Activated naive CD4-positive, alpha-beta T cell treated with anti-CD3 and anti-CD28 coated beads, Interleukin-2, amount 50 U/mL, for 24 hours (primary cell): ENCODE measurements around the gene C1QTNF12.
"Not testable (repeated sequence)": the region's sequence is repeated elsewhere in the genome, so short reads cannot be mapped to it uniquely, and the experiment has no call there.

Experiments
- H3K27ac Mint-ChIP-seq: one replicate; pipeline ENCODE4 v1.8.0; 2021; ENCODE audit warnings: mild to moderate bottlenecking, mixed read lengths
- H3K27me3 Mint-ChIP-seq: one replicate; pipeline ENCODE4 v1.8.0; 2021; ENCODE audit warnings: mixed read lengths
- H3K36me3 Mint-ChIP-seq: one replicate; pipeline ENCODE4 v1.8.0; 2021; ENCODE audit warnings: mixed read lengths
- H3K4me1 Mint-ChIP-seq: one replicate; pipeline ENCODE4 v1.8.0; 2021; ENCODE audit warnings: mixed read lengths
- H3K4me3 Mint-ChIP-seq: one replicate; pipeline ENCODE4 v1.8.0; 2021; ENCODE audit warnings: mild to moderate bottlenecking, mixed read lengths
- H3K9me3 Mint-ChIP-seq: one replicate; pipeline ENCODE4 v1.8.0; 2021; ENCODE audit warnings: mixed read lengths

C1QTNF12 gene

DNA sequence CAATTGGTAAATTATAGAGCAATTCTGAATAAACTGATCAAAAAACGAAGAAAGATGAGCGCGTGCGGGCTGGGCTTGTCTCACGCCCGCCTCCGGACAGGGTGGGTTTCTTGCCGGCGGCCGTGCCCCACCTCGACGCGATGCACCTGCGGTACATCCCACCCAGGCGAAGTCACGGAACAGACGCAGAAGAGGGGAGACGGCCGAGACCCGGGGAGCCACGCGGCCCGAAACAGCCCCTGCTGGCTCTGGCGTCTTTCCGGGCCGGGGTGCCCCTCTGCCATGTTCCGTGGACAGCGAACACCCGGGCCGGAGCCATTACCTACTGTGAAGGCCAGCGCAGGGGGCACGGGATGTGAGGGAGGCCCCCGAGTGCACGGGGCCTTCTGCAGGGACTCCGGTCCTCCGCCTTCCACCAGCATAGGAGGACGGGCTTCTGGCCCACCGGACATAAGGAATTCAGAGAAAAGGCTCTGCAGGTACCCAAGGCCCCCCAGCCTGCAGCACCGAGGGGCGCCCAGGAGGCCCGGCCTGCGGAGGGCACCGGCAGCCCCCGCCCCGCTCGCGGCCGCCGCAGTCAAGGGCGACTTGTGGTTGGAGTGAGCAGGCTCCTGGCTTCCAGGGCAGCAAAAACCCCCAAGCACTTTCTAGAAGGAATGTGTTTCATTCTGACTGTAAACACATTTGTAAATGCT, 7.6 kb upstream of the C1QTNF12 start:
- H3K4me1 Mint-ChIP-seq, result peaks cover 23% of the 10 kb centered on the region
- peaks cover 2% of the 10 kb centered on the region for H3K36me3 Mint-ChIP-seq
- H3K9me3 Mint-ChIP-seq, result no peaks in the 10 kb centered on the region
- H3K27ac Mint-ChIP-seq, result no peak overlapping the region
- H3K4me3 Mint-ChIP-seq, result no peak overlapping the region
- H3K27me3 Mint-ChIP-seq, result no peaks in the 10 kb centered on the region

DNA sequence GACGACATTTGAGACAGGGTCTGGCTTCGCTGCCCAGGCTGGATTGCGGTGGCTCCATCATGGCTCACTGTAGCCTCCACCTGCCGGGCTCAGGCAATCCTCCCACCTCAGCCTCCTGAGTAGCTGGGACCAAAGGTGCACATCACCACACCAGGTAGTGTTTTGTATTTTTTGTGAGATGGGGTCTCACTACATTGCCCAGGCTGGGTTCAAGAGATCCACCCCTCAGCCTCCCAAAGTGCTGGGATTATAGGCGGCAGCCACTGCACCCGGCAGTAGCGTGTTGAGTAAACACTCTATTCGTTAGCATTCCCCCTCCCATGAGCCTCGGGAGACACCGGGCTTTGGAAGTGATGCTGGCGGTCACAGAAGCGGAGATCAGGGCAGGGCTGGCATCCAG, 6.8 kb upstream of the C1QTNF12 start:
- no peaks in the 10 kb centered on the region for H3K9me3 Mint-ChIP-seq
- H3K4me1 Mint-ChIP-seq, result peaks cover 23% of the 10 kb centered on the region
- H3K27me3 Mint-ChIP-seq, result no peaks in the 10 kb centered on the region
- H3K36me3 Mint-ChIP-seq, result peaks cover 2% of the 10 kb centered on the region
- H3K4me3 Mint-ChIP-seq, result no peak overlapping the region
- no peak overlapping the region for H3K27ac Mint-ChIP-seq

DNA sequence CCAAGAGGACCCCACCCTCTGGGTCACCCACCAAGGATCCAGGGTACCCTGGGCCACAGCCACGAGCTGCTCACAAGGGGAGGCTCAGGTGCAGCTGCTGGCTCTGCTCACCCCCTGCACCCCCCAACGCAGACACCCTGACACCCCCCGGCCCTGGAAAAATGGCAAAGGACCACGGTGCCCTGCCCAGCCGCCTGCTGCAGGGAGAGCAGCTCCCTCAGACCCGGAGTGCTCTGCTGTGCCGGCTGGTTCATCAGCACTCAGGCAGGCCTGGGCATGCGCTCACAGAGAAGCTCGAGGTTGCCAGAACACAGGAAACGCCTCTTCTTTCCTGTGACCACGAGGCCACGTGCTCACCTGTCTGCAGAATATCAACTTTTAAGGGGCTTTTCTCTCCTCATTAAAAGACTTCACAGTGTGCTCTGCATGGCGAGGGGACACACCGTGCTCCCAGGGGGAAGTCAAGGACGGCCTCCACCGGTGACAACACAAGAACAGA, 4.3 kb upstream of the C1QTNF12 start:
- Mint-ChIP-seq H3K27ac (peak overlapping the region; percentile 76), H3K4me3 (peak overlapping the region; percentile 39), H3K9me3 (no peaks in the 10 kb centered on the region), H3K36me3 (no peaks in the 10 kb centered on the region), H3K27me3 (no peaks in the 10 kb centered on the region), H3K4me1 (peaks cover 19% of the 10 kb centered on the region)

DNA sequence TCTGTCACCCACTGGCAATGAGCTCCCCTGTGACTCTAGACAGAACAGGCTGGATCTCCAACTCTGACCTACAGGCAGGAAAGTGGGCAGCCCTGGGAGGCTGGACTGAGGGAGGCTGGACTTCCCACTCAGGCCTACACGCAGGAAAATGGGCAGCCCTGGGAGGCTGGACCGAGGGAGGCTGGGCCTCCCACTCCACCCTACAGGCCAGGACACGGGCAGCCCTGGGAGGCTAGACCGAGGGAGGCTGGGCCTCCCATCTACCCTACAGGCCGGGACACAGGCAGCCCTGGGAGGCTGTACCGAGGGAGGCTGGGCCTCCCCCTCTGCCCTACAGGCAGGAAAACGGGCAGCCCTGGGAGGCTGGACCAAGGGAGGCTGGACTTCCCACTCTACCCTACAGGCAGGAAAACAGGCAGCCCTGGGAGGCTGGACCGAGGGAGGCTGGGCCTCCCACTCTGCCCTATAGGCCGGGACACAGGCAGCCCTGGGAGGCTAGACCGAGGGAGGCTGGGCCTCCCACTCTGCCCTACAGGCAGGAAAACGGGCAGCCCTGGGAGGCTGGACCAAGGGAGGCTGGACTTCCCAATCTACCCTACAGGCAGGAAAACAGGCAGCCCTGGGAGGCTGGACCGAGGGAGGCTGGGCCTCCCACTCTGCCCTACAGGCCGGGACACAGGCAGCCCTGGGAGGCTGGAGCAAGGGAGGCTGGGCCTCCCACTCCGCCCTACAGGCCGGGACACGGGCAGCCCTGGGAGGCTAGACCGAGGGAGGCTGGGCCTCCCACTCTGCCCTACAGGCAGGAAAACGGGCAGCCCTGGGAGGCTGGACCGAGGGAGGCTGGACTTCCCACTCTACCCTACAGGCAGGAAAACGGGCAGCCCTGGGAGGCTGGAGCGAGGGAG, 1.7 kb upstream of the C1QTNF12 start:
- H3K36me3 Mint-ChIP-seq, H3K4me3 Mint-ChIP-seq, H3K27me3 Mint-ChIP-seq, H3K9me3 Mint-ChIP-seq, H3K27ac Mint-ChIP-seq: not testable (repeated sequence)
- peaks cover 19% of the 10 kb centered on the region for H3K4me1 Mint-ChIP-seq

DNA sequence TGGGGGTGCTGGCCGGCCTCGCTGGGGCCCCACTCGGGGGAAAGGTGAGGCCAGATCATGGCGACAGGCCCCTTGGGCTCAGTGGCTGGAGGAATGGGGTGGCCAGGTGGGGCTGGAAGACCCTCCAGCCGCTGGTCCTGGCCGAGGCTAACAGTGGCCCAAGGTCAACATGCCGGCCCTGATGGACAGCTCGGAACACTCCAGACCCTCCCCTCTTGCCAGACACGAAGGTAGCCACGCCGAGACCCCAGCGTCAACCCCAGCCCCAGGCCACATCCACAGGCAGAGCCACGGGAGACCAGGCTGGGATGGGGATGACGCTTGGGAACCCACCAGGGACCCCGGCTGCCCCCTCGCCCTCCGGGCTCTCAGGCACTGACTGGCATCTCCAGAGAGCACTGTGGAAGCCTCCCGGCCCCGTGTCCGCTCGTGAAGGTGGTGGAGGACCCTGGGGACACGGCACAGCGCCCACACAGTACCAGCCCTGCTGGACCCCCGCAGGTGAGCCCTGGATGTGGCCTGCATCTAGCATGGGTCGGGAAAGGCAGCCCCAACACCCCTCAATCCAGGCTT, 905 bp upstream of the C1QTNF12 start:
- no peak overlapping the region for H3K27ac Mint-ChIP-seq
- no peaks in the 10 kb centered on the region for H3K27me3 Mint-ChIP-seq
- H3K4me1 Mint-ChIP-seq, result peaks cover 19% of the 10 kb centered on the region
- H3K36me3 Mint-ChIP-seq, result no peaks in the 10 kb centered on the region
- H3K4me3 Mint-ChIP-seq, result no peak overlapping the region
- H3K9me3 Mint-ChIP-seq, result no peaks in the 10 kb centered on the region

DNA sequence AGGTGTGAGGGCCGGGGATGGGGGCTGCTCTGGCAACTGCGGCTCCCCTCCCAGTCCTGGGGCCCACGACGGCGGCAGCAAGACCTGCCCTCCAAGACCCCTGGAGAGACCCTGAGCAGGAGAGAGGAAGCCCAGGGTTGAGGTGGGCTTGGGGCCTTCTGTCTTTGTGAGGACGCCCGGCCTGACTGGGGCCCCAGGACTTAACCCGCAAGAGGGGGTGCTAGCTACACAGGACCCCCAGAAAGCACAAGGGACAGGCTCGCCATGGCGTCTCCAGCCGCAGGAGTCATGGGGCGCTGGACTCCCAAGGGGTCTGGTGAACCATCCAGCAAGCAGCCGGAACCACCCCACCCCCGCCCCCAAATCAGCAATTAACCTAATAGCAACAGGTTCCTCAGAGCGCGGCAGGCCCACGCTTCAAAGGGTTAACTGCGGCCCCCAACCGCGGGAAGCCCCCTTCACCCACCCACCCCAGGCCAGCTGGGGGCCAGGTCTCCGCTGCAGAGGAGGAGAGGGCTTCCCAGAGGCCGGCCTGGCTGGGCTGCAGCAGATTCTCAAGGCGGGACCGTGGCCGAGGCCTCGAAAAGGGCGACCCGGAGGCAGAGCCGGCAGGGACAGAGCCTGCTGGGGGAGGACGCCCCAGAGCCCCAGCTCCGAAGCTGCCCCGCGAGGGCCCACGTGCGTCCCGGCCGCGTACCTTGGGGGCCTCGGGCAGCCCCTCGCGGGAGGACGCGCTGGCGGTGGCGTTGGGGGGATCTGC, 525 bp downstream of the C1QTNF12 start:
- Mint-ChIP-seq H3K4me3 (no peak overlapping the region), H3K4me1 (peaks cover 14% of the 10 kb centered on the region), H3K27me3 (no peaks in the 10 kb centered on the region), H3K9me3 (no peaks in the 10 kb centered on the region), H3K36me3 (no peaks in the 10 kb centered on the region), H3K27ac (no peak overlapping the region)

DNA sequence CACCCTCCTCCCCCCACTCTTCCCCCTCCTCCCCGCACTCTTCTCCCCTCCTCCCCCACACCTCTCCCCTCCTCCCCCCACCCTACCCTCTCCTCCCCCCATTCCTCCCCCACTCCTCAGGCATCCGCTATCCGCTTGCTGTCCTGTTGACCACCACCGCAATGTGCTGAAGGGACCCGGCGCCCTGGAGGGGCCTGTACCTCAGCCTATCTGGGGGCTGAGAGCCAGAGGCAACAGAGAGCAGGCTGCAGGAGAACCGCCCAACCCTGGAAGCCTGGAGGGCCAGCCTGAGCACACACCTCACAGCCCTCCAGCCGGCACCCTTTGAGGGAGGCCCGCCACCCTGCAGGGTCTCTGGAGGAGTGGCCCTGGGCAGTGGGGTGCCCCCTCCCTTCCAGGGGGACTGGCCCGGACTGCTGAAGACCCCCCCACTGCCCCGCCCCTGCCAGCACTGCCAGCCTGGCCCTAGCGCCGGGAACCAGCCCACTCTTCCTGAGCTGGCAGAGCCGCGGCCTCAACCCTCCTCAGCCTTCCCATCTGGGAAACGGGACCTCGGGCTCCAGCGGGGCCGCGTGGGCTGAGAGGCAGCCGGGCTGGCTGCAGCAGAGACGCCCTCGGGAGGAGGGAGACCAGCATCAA, 1.2 kb downstream of the C1QTNF12 start:
- no peaks in the 10 kb centered on the region for H3K36me3 Mint-ChIP-seq
- no peaks in the 10 kb centered on the region for H3K27me3 Mint-ChIP-seq
- no peaks in the 10 kb centered on the region for H3K9me3 Mint-ChIP-seq
- H3K4me3 Mint-ChIP-seq, result no peak overlapping the region
- no peak overlapping the region for H3K27ac Mint-ChIP-seq
- H3K4me1 Mint-ChIP-seq, result peaks cover 8% of the 10 kb centered on the region

DNA sequence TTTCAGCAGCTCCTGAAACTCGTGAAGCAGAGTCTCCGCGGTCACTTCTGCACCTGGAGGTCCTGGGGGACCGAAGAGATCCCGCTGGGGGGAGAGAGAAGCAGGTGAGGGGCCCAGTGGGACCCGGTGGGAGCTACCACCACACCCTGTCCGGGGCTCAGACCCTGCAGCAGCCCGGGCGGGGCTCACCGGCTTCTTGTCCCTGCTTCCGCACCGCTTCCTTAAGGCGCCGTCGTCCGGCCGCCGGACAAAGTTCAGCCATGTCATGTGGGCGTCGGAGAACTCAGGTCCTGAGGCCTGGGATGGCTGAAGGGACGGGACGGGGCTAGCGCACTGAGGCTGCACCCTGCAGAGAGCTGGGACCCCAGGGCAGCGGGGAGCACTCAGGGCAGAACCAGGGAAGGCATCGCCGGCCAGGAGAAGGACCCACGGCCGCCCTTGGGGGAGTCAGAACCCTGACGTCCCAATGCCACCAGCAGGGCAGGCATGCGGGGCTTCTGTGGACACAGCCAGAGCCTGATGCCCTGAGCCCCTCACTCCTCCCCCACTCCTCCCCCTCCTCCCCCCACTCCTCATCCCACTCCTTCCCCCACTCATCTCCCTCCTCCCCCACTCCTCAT, 2.2 kb downstream of the C1QTNF12 start:
- no peak overlapping the region for H3K27ac Mint-ChIP-seq
- H3K9me3 Mint-ChIP-seq, result no peaks in the 10 kb centered on the region
- no peaks in the 10 kb centered on the region for H3K36me3 Mint-ChIP-seq
- H3K4me3 Mint-ChIP-seq, result no peak overlapping the region
- H3K27me3 Mint-ChIP-seq, result no peaks in the 10 kb centered on the region
- no peaks in the 10 kb centered on the region for H3K4me1 Mint-ChIP-seq

DNA sequence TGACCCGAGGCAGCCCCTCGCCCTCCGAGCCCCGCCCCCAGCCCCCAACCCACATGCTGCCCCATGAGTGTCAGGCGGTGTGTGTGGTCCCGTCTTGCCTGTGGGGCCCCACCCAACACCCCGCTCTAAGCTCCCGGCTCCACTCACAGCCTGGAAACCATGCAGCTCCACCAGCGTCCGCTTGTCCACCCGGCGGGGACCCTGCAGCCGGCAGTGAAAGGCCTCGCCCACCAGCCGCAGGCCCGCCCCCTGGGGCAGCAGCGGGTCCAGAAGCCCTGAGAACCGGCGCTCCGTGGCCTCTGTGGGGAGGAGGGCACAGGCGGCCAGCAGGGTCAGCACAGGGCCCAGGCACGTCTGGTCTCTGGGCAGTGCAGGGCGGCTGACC, 2.7 kb downstream of the C1QTNF12 start:
- H3K4me1 Mint-ChIP-seq, result no peaks in the 10 kb centered on the region
- no peak overlapping the region for H3K27ac Mint-ChIP-seq
- no peaks in the 10 kb centered on the region for H3K36me3 Mint-ChIP-seq
- H3K27me3 Mint-ChIP-seq, result no peaks in the 10 kb centered on the region
- no peaks in the 10 kb centered on the region for H3K9me3 Mint-ChIP-seq
- no peak overlapping the region for H3K4me3 Mint-ChIP-seq

DNA sequence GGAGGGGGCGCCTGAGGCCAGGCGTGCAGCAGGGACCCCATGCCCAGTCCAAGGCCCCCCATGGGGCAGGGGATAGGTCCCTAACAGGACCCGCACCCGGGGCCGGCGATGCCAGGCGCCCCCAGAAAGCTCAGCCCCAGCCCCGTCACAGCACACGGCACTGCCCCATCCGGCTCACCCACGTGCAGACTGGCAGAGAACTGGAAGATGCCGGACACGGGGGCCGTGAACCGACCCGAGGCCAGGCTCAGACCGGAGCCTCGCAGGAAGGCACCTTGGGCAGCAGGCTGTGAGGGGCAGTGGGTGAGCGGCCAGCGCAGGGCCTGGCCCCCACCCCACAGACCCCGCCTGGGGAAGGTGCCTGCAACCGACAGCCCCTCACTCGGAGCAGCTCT, 3.3 kb downstream of the C1QTNF12 start:
- Mint-ChIP-seq H3K4me1 (no peaks in the 10 kb centered on the region), H3K4me3 (no peak overlapping the region), H3K27me3 (no peaks in the 10 kb centered on the region), H3K9me3 (no peaks in the 10 kb centered on the region), H3K36me3 (no peaks in the 10 kb centered on the region), H3K27ac (no peak overlapping the region)

DNA sequence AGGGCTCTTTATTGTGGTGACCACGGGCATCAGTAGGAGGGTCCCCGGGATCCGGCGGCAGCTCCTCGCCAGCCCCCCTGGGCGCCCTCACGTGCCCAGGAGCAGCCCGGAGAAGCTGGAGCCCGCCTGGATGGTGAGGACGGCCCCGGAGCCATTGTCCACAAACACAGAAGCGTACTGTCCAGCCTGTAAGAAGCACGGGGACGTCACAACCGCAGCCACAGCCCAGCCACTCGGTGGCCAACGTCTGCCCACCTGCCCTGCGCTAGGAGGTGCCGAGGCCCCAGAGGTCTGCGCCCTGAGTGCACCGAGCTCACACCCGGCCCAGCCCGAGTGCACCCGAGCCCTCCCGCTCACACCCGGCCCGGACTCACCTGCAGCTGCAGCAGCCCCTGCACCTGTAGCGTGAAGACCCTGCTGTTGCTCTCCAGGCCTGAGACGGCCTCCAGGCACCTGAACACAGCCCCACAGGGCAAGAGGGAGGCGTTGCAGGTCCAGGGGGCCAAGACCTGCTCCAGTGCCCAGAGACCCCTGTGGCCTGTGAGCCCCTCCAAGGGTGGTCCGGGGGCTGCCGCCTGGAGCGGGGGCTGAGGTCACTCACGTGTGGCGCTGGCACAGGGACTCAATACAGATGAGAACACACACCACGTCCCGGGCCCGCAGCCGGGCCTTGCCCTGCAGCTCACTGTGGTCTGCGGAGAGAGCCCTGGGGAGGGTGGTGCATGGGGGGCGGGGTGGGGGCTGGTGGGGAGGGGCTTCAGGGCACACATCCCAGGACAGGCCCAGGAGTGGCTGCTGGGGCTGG, 3.9 kb downstream of the C1QTNF12 start:
- no peaks in the 10 kb centered on the region for H3K9me3 Mint-ChIP-seq
- no peak overlapping the region for H3K4me3 Mint-ChIP-seq
- H3K27ac Mint-ChIP-seq, result no peak overlapping the region
- no peaks in the 10 kb centered on the region for H3K27me3 Mint-ChIP-seq
- H3K4me1 Mint-ChIP-seq, result no peaks in the 10 kb centered on the region
- no peaks in the 10 kb centered on the region for H3K36me3 Mint-ChIP-seq

DNA sequence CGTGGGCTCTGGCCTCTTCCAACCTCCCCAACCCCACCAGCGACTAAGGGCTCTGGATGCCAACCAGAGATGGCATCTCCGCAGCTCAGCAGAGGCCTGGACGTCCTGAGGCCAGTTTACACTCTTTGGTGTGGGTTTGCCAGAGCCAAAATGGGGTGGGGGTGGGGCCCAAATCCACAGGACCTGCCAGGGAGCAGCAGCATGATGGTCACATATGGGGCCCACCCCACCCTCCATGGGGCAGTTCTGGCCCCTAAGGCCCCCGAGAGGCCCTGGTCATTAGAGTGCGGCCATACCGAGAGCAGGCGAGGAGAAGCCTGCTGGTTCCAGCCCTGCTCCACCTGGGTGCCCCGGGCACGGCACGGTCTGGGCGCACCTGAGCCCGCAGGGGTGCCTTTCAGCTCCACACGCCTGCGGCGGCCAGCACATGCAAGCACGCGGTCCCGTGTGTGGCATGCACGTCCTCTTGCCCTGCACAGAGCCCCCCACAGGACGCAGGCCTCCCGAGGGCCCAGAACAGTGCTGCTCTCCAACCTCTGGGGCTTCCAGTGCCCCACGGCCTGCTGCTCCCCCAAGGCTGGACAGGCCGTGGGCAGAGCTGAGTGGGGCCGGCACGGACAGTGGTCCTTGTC, 4.8 kb downstream of the C1QTNF12 start:
- H3K27me3 Mint-ChIP-seq, result no peaks in the 10 kb centered on the region
- H3K9me3 Mint-ChIP-seq, result no peaks in the 10 kb centered on the region
- no peaks in the 10 kb centered on the region for H3K36me3 Mint-ChIP-seq
- H3K4me3 Mint-ChIP-seq, result no peak overlapping the region
- no peak overlapping the region for H3K27ac Mint-ChIP-seq
- H3K4me1 Mint-ChIP-seq, result no peaks in the 10 kb centered on the region

DNA sequence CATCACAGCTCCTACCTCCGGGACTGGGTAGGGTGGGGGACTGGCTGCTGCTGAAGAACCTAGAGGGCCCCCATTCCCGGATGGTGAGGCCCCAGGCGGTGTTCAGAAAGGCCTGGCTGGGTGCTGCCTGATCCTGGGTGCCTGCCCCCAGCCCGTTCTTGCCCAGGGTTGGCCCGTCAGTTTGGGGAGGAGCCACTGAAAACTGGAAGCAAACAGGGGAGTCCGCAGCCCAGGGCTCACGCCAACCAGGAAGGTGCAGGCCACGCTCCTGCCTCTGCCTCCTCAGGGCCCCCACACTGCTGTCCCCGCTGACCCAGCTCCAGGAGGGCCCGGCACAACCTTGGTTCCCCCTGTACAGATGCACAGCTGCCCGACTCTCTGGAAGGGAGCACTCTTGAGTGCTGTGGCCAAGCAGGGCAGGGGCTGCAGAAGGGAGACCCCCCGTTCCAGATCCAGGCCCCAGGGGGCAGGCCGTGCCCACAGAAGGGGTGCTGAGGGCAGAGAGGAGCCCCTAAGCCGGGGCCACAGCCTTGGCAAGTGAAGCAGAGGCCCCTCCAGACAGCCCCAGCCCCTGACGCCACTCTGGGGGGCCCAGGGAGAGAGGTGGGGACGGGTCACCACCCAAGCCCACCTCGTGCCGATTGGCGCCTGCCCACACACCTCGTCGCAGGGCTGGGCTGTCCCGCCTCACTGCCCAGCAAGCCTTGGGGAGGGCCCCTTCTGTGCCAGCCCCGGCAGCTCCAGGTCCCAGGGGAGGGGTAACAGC, 5.5 kb downstream of the C1QTNF12 start:
- H3K27ac Mint-ChIP-seq, result no peak overlapping the region
- no peak overlapping the region for H3K4me3 Mint-ChIP-seq
- no peaks in the 10 kb centered on the region for H3K36me3 Mint-ChIP-seq
- no peaks in the 10 kb centered on the region for H3K27me3 Mint-ChIP-seq
- no peaks in the 10 kb centered on the region for H3K4me1 Mint-ChIP-seq
- no peaks in the 10 kb centered on the region for H3K9me3 Mint-ChIP-seq
